ENCODE data around the gene GPSM1.

GPSM1 gene

DNA sequence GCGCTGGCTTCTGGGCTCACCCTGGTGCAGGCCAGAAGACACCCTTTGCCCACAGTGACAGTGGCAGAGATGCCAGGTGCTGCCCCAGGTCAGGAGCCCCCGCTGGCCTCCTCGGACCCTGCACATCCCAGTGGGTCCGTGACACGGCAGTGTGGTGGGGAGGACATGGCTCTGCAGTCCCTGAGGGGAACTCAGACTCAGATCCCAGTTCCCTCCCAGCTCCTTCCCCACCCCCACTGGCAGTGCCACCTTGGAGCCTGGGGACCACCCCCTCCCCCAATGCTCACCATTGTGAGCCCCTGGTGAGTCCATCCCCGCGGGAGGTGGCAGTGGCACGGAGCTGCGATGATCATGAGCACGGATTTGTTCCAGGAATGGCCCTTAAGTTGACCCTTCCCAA is 22.9 kb upstream of the GPSM1 start:
- DNase-seq (ENCODE audit: low read depth): no peak

DNA sequence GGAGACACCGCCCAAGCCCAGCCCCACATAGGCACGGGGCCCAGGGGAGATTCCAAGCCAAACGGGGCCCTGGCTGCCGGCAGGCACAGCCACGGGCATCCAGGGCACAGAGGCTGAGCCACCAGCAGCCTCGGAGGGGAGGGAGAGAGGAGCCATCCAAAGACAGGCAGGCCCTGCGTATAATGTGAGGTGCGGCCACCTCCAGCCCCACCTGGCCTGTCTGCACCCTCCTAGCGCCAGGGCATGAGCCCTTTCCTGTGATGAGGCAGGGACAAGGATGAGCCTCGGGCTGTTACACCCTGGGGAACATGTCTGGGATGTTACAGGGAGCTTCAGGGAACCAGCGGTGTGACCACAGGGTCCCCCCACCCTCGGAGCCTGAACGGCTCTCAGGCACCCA is 22.4 kb upstream of the GPSM1 start:
- DNase-seq (ENCODE audit: low read depth): no peak

DNA sequence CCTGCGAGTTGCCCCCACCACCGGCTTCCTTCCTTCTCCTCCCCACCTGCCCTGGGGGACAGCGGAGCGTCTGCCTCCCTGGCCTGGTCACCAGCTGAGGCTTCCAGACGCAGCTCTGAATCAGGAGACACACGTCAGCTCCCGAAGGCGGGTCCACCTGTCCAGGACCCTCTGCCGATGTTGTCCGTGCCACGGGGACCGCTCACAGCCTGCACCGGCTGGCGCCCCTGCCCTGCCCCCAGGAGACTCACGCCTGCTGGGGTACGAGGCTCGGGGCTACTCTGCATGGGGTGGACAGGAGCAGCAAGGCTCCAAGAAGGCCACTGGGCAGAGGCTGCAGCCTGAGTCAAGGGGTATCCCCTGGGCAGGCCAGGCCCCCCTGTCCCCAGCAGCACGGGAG is 21.5 kb upstream of the GPSM1 start:
- no peak for DNase-seq (ENCODE audit: low read depth)

DNA sequence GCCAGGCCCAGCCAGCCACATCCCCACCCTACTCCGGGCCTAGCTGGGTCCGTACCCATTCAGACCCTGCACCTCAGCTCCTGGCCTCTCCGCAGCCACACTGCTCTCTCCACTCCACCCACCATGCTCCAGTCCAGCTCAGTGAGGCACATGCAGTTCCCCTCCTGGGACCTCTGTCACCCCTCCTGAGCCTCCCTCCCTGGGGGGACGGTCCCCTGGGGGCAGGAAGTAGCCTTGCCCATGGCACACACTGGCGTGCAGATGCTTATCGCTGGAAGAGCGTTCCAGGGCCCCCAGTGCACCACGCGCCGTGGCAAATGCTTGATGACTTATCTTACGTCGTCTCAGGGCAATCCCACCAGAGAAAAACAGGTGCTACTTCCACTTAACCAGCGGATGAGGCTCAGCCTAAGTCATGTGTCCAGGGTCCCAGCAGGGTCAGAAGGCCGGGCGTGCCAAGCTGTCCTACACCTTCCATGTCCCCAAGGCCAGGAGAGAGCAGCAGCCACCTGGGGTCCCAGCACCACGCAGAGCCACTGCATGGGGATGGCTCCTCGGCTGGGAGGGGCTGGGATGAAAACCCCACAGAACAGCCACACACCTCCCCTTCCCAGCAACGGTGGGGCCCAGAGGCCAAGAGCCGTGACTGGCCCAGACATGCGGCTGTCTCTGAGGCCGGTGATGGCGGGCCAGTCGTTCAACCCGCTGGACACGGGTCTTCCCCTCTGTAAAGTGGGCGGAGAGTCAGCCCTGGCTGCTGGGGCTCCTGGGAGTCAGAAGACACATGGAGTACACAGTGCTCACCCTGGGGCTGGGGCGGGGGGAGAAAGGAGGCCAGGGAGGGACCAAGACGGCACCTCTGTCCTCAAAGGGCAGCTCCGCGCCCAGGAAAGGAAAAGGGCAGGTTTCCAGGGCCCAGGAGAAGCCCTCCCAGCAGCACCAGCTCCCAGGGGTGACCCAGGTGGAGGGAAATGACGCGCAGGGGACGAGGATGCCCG is 20.8 kb upstream of the GPSM1 start:
- DNase-seq (ENCODE audit: low read depth): no peak

DNA sequence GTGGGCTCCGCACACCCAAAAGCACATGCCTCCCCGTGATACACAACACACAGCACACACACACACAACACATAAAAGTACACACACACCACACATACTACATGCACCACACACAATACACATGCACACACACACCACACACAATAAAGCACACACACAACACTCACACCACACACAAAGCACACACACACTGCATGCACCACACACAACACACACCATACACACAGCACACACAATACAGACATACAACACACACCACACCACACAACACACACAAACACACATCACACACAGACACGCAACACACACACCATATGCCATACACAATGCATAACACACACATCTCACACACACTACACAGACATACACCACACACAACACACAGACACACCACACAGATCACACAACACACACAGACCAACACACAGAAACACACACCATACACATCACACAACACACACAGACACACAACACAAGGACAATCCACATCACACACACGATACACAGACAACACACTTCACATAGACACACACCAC is 20.1 kb upstream of the GPSM1 start:
- DNase-seq (ENCODE audit: low read depth): no peak

DNA sequence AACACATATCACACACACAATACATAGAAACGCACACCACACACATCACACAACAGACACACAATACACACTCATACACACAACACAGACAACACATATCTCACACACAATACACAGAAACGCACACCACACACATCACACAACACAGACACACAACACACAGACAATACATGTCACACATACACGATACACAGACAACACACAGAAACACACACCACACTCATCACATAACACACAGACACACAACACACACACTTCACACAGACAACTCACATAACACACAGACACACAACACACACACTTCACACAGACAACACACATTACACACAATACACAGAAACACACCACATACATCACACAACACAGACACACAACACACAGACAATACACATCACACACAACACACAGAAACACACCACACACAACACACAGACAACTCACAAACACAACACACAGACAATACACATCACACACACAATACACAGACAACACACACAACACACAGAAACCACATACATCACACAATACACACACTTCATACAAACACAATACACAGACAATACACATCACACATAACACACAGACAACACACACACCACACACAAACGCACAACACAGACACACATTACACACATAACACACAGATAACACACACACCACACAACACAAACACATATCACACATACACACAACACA is 19.2 kb upstream of the GPSM1 start:
- no peak for DNase-seq (ENCODE audit: low read depth)

DNA sequence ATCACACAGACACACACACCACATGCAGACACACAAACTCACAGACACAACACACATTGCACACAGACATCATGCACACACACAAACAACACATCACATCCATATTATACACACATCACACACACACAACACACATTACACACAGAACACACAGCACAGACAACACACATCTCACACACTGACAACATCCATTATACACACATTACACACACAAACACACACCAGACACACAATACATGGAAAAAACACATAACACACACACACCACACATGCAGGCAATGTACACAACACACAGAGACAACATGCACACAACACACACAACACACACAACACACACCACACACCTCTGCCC is 18.7 kb upstream of the GPSM1 start:
- no peak for DNase-seq (ENCODE audit: low read depth)

DNA sequence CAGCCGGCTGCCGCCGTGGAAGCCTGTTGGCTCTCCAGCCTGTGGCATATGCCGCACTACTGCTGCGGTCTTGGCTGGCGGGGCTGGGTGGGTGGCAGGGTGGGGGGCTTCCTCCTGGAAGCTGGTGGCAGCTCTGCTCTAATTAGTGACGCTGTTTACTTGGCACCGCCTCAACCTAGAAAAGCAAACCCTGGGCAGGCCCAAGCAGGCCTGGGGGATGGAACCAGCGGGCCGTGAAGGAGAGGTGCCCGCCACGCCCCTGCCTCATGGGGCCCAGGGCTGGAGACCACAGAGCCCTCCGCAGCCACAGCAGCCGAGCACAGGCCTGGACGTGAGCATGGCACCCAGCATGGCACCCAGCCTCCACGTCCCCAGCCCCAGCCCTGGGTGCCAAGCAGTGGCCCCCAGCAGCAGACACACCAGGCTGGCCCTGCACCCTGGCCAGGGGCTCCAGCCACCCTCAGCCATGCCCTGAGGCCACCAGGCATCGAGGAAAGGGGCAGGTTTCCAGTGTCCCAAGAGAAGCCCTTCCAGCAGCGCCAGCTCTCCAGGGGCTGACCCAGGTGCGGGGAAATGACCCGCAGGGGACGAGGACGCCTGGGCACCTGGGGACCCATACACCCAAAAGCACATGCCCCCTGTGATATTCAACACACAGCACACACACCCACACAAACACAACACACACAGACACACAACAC is 18.1 kb upstream of the GPSM1 start:
- no peak for DNase-seq (ENCODE audit: low read depth)

DNA sequence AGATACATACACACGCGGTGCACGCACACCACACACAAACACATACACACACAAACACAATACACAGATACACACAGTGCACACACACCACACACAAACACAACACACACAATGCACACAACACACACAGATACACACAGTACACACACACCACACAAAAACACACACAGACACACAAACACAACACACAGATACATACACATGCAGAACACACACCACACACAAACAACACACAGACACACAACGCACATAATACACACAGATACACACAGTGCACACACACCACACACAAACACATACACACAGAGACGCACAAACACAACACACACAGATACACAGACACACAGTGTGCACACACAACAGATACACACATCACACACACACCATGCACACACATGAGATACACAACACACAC is 17.5 kb upstream of the GPSM1 start:
- DNase-seq (ENCODE audit: low read depth): no peak

DNA sequence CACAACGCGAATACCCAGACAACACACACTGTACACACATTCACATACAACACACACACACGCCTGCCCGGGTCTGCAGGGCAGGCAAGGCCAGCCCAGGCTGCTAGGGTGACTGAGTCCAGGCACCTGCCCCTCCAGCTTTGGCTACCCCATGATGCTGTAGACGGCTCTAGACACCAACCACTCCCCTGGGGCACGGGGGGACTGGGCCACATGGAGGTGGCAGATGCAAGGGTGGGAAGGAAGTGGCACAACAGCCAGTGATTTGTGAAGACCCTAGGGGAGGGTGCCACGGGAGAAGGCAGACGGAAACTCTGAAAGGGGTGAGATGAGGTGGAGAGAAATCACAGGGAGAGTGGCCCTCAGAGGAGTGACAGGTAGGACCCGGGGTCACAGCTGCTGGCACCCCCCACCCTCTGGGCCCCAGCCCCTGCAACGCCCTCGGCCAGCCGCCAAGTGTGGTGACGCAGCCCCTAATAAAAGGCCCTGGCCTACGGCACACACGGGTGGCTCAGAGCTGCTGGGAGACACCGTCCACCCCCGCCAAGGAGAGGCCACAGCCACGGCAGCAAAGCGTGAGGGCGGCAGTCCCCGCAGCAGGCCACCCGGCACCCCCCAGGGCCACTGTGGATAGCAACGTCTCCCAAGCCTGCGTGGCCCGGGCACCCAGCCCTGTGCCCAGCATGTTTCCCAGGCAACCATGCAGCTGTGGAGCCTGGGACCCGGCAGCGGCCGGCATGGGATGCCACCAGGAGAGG is 16.9 kb upstream of the GPSM1 start:
- DNase-seq (ENCODE audit: low read depth): no peak

DNA sequence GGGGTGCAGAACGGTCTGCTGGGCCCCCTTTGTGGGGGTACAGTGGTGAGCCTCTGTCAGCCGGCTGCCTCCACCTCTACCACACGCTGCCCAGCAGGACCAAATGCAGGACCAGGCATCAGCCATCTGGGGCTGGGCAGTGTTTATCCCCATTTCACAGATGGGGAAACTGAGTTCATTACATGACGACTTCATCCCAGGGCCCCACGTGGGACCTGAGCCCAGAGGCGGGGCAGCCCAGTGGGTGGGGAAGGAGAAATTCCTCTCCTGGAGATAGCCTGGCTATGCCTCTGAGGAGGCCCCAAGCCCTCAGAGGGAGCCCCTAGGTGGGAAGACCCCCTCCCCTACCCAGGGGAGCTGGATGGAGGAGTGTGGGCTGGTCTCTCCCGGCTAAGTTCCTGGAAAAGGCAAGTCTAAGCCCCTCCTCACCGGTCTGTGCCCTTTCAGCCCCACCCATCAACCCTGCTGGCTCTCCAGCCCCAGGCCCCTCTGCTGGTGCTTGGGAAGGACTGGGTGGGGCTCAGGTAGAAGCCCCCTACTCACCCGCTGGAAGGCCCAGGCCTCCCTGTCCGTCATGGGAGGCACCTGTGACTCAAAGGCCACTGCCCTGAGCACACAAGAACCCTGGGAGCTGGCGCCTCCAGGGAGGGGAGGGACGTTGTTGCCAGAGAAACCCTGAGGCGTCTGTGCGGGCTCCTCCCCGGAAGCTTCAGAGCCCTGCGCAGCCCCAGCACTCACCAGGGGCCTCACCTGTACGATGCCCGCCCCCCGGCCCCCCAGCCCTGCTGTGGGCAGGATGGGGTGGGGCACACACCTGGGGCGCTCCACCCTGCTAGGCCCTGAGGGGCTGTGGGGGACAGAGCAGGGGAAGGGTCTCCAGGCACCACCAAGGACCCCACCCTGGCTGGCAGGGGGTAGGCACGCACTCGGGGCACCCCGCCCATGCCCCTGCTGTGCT is 16.0 kb upstream of the GPSM1 start:
- DNase-seq (ENCODE audit: low read depth): no peak

DNA sequence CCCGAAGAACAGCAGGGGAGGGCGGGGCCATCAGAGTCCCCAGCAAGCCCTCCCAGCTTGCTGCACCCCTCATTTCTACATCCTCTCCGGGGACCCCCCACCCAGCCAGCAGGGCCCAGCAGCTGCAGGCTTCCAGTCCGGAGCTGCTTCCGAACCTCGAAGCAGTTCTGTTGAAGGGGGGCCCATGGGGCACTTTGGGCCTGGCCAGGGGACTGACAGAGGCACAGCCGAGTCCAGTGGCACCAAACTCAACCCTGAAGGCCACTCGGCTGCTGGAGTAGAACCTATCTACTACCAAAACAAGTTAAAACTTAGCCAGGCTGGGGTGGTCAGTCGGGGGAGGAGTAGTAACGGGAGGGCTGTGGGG is 15.3 kb upstream of the GPSM1 start:
- no peak for DNase-seq (ENCODE audit: low read depth)

DNA sequence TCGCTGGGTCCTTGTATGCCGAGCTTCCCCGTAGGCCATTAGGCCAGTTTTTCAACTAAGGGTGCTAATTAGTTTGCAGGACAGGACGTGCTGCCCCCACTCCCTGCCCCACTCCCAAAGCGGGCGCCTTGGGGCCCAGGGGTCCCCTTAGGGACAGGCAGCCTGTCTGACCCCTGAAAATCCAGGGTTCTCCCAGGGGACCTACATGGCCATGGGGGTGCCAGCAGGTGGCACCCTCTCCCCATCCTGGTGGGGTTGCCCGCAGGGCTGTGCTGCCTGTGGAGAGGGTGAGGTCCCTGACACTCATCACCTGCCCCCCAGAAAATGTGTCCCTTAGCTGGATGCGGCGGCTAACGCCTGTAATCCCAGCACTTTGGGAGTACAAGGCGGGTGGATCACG is 14.9 kb upstream of the GPSM1 start:
- DNase-seq (ENCODE audit: low read depth): no peak

DNA sequence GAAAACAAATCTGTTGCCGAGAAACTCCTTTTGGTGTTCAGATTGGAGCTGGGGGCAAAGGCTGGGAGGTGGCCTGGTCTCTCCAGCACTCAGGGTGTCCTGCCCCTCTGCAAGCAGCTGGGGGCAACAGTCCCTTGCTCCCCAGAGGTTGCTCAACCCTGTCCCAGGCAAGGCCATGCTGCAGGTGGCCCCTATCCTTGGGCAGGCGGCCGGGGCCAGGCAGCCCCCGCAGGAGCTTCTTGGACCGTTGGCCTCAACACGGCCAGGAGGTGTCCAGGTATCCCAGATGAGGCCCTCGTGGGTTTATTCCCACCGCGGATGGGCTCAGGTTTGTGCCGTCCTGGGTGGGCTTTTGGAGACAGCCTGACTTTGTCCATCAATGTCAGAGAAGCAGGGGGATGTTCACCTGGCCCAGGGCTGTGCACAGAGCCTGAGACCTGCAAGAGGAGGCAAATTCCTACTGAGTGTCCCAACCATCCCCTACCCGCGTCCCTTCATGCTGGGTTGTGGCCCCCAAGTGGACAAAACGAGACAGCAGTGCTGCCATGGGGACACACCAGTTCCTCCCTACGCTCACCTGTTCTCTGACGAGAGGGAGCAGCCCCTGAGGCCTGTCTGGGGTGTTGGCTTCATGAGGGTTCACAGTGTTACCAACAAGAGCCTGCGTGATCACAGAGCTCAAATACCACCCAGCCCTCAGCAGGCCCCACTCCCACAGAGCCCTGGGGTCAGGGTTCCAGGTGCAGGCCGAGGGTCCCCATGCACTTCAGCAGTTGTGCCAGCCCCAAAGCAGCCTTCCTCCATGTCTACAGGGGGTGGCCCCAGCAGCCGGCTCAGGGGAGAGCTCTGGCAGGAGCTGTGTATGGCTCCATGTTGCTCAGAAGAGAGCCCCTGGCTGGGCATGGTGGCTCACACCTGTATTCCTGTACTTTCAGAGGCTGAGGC is 14.0 kb upstream of the GPSM1 start:
- DNase-seq (ENCODE audit: low read depth): no peak

DNA sequence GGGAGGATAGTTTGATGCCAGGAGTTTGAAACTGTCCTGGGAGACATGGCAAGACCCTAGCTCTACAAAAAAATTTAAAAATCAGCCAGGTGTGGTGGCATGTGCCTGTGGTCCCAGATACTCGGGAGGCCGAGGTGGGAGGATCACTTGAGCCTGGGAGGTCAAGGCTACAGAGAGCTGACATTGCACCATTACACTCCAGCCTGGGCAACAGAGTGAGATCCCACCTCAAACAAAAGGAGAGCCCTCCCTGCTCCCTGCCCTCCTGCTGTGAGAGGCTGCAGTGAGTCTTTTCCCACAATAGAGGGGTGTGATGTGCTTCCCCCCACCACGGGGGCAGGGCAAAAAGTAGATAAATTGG is 13.3 kb upstream of the GPSM1 start:
- DNase-seq (ENCODE audit: low read depth): no peak

DNA sequence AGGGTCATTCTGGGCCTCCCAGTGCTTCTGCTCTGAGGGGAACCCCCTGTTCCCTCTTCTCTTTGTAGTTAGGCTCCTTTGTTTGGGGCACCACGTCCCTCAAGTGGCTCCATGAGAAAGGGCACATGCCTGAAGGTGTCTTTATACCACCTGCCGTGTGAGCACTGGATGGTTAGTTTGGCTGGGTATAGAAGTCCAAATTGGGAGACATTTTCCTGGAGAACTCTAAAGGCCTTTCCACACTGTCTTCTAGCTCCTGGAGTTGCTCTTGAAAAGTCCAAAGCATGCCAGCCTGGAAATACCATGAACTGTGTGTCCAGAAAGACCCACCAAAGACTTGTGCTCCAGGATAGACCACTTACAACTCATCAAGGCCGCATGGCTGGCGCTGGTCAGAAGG is 12.4 kb upstream of the GPSM1 start:
- DNase-seq (ENCODE audit: low read depth): no peak

DNA sequence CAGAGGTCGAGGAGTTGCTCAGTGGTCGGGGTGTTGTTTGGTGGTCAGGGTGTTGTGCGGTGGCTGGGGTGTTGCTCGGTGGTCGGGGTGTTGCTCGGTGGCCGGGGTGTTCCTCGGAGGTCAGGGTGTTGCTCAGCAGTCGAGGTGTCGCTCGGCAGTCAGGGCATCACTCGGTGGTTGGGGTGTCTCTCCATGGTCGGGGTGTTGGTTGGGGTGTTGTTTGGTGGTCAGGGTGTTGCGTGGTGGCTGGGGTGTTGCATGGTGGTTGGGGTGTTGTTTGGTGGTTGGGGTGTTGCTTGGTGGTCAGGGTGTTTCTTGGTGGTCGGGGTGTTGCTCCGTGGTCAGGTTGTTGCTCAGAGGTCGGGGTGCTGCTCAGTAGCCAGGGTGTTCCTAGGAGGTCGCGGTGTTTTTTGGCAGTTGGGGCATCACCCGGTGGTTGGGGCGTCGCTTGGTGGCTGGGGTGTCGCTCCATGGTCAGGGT is 11.0 kb upstream of the GPSM1 start:
- DNase-seq (ENCODE audit: low read depth): peak; percentile 11

DNA sequence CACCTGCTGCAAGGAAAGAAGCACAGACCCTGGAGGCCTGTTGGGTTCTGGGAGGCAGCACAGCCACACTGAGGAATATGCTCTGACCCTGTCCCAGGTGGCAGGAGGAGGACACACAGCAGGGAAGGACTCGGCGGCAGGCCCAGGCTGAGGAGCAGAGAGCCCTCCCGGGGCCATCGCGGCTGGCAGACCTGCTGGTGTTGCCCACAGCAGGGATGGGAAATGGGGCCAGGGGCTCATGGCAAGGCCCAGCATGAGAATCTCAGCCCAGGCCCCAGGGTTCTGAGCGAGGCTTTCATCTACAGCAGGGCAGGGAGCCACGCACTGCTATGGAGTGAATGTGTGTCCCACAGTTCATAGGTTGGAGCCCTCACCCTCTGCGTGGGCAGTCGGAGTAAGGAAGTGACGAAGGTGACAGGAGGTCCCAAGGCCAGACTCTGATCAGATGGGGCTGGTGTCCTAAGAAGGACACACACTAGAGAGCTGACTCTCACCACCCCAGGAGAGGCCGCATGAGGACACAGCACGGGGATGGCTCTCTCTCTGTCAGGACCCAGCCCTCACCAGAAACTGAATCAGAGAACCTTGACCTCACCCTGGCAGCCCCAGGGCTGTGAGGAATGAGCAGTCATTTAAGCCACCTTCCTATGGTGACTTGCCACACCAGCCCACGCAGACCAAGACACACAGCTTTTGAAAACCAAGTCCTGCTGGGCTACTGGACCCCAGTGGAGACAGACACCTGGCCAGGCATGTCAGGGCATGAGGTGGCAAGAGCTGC is 10.3 kb upstream of the GPSM1 start:
- no peak for DNase-seq (ENCODE audit: low read depth)

DNA sequence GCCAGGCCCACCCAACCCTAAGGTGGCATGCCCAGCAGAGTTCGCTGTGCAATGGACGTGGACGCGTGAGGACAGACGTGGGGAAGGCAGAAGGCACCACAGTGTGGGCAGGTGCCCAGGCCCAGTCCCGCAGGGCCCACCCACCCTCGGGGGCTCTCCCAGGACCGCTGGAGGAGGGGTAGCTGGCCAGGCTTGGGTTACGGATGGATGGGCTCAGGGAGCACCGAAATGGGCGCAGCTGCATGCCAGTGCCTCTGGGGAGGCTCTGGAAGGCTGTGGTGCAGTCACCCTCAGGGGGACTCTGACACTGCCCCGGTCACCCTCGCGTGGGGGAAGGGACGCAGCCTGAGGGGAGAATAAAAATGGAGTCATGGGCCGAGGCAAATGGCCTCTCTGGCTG is 9.6 kb upstream of the GPSM1 start:
- DNase-seq (ENCODE audit: low read depth): no peak

Data from stimulated activated CD8-positive, alpha-beta memory T cell treated with anti-CD3 and anti-CD28 coated beads, Interleukin-12 subunit alpha, Interleukin-12 subunit beta, amount 100 ng/mL, for 1 hour (primary cell).